Nephron (organoid): Measurements from ENCODE around the gene OPA1.

Experiments used
- H3K27ac Mint-ChIP-seq, 3 experiments: 2 replicates each; pipeline ENCODE4 v1.8.0; 2020; ENCODE audit warnings: mixed read lengths in 3 of 3, mild to moderate bottlenecking in 2 of 3, moderate library complexity in 1 of 3
- H3K27me3 Mint-ChIP-seq: 2 replicates; pipeline ENCODE4 v1.8.0; 2021; ENCODE audit warnings: low read depth, mild to moderate bottlenecking, moderate library complexity, mixed read lengths
- H3K36me3 Mint-ChIP-seq: 2 replicates; pipeline ENCODE4 v1.8.0; 2020; ENCODE audit warnings: low read depth, mixed read lengths
- H3K4me1 Mint-ChIP-seq: 2 replicates; pipeline ENCODE4 v1.8.0; 2020; ENCODE audit warnings: mixed read lengths
- H3K4me3 Mint-ChIP-seq, 3 experiments: 2 replicates each; pipeline ENCODE4 v1.8.0; 2020; ENCODE audit warnings: mild to moderate bottlenecking in 3 of 3, mixed read lengths in 3 of 3, moderate library complexity in 2 of 3
- H3K9me3 Mint-ChIP-seq: 2 replicates; pipeline ENCODE4 v1.8.0; 2020; ENCODE audit warnings: mixed read lengths
- CTCF ChIP-seq, 3 experiments: fragments of 200-600 bp; sonication (generic); IDR thresholded peaks; one replicate each; pipeline ENCODE4 v1.5.0; 2021; ENCODE audit warnings: antibody characterized with exemption in 3 of 3; ENCODE audit not compliant: unreplicated experiment in 3 of 3

Gene OPA1

GRCh38 chr3:193660698-193661411, 67.8 kb downstream of the OPA1 start:
- Mint-ChIP-seq H3K4me1 (no peaks in the 10 kb centered on the region), H3K36me3 (peaks cover 53% of the 10 kb centered on the region), H3K27me3 (no peaks in the 10 kb centered on the region), H3K4me3 (no peak overlapping the region), H3K27ac (no peak overlapping the region), H3K9me3 (no peaks in the 10 kb centered on the region)
- TF ChIP-seq CTCF (IDR thresholded peaks at IDR 0.05; ENCODE audit: unreplicated experiment in 3 of 3): no peak

GRCh38 chr3:193662757-193663322, 69.8 kb downstream of the OPA1 start:
- H3K9me3 Mint-ChIP-seq: no peaks in the 10 kb centered on the region

GRCh38 chr3:193665370-193665989, 72.5 kb downstream of the OPA1 start:
- Mint-ChIP-seq H3K4me3 (no peak overlapping the region), H3K9me3 (no peaks in the 10 kb centered on the region)
- TF ChIP-seq CTCF (IDR thresholded peaks at IDR 0.05; ENCODE audit: unreplicated experiment in 3 of 3): peak; percentile 38 to 74 (median 52)

More at GRCh38 chr3:193662757-193663322, 69.8 kb downstream of the OPA1 start:
- Mint-ChIP-seq H3K4me3 (no peak overlapping the region), H3K27ac (no peak overlapping the region), H3K27me3 (no peaks in the 10 kb centered on the region), H3K36me3 (peaks cover 43% of the 10 kb centered on the region), H3K4me1 (no peaks in the 10 kb centered on the region)
- no peak for TF ChIP-seq CTCF (IDR thresholded peaks at IDR 0.05; ENCODE audit: unreplicated experiment in 3 of 3)

GRCh38 chr3:193673845-193674244, 80.8 kb downstream of the OPA1 start:
- no peak overlapping the region for H3K4me3 Mint-ChIP-seq
- TF ChIP-seq CTCF (IDR thresholded peaks at IDR 0.05; ENCODE audit: unreplicated experiment in 3 of 3): peak in 2 of 3 experiments; percentile 8 to 20
- no peak overlapping the region for H3K27ac Mint-ChIP-seq
- no peaks in the 10 kb centered on the region for H3K27me3 Mint-ChIP-seq
- peaks cover 47% of the 10 kb centered on the region for H3K36me3 Mint-ChIP-seq
- H3K9me3 Mint-ChIP-seq: no peaks in the 10 kb centered on the region
- H3K4me1 Mint-ChIP-seq: peaks cover 14% of the 10 kb centered on the region

More at GRCh38 chr3:193665370-193665989, 72.5 kb downstream of the OPA1 start:
- Mint-ChIP-seq H3K27ac (no peak overlapping the region), H3K4me1 (peaks cover 1% of the 10 kb centered on the region), H3K27me3 (no peaks in the 10 kb centered on the region), H3K36me3 (peaks cover 54% of the 10 kb centered on the region)

- Mint-ChIP-seq H3K9me3 (no peaks in the 10 kb centered on the region), H3K4me3 (no peak overlapping the region), H3K36me3 (peaks cover 39% of the 10 kb centered on the region), H3K4me1 (peaks cover 14% of the 10 kb centered on the region), H3K27me3 (no peaks in the 10 kb centered on the region), H3K27ac (no peak overlapping the region)
- no peak for TF ChIP-seq CTCF (IDR thresholded peaks at IDR 0.05; ENCODE audit: unreplicated experiment in 3 of 3)
These were observed 81.7 kb downstream of the OPA1 start for GRCh38 chr3:193674714-193675113.
